ENCODE results near the gene ASIC5. TPM values are rescaled to one million over a fixed set of nuclear protein-coding genes. Genes with fewer than 3 reads are reported as not detected.

Gene ASIC5
- total RNA-seq, 1 experiment from 2014 or later = not detected

- Histone ChIP-seq H2AK5ac (ENCODE audit: insufficient read length, low read length) (no peak overlapping the region), H3K4me2 (ENCODE audit: insufficient read depth, insufficient read length, low read length) (no peak overlapping the region), H2BK15ac (ENCODE audit: low read depth, low read length) (no peak overlapping the region), H4K91ac (ENCODE audit: insufficient read length, low read depth, low read length) (no peak overlapping the region), H3K4ac (ENCODE audit: low read depth, low read length) (no peak overlapping the region), H2BK120ac (ENCODE audit: low read depth, low read length, poor library complexity, severe bottlenecking) (no peak overlapping the region), H2AFZ (ENCODE audit: low read length) (no peak overlapping the region), H3K14ac (ENCODE audit: insufficient read depth, low read length) (no peak overlapping the region), H3K23me2 (ENCODE audit: insufficient read length, low read depth, low read length, poor library complexity, severe bottlenecking) (no peaks in the 10 kb centered on the region), H3K23ac (ENCODE audit: insufficient read length, low read depth, low read length) (no peak overlapping the region), H2BK12ac (ENCODE audit: insufficient read length, low read depth, low read length) (no peak overlapping the region), H3K9me3 (ENCODE audit: control insufficient read depth, low read depth, low read length) (no peaks in the 10 kb centered on the region), H3K27ac (ENCODE audit: insufficient read length, low read depth, low read length) (no peak overlapping the region), H4K8ac (replicated peaks; ENCODE audit: insufficient read length, low read depth, low read length) (no peak overlapping the region), H3K9ac (ENCODE audit: extremely low read depth, insufficient read length, low read length) (no peak overlapping the region), H3K79me1 (ENCODE audit: insufficient read depth, low read depth, low read length, poor library complexity, severe bottlenecking) (no peaks in the 10 kb centered on the region), H2BK20ac (ENCODE audit: low read depth, low read length, poor library complexity, severe bottlenecking) (no peak overlapping the region), H3K27me3 (ENCODE audit: insufficient read depth, low read length) (no peaks in the 10 kb centered on the region), H3K18ac (ENCODE audit: insufficient read length, low read depth, low read length) (no peak overlapping the region), H3K79me2 (ENCODE audit: insufficient read depth, low read length) (no peaks in the 10 kb centered on the region), H2BK5ac (ENCODE audit: insufficient read length, low read length) (no peak overlapping the region), H3K4me1 (ENCODE audit: insufficient read depth, low read length) (no peaks in the 10 kb centered on the region), H4K5ac (ENCODE audit: insufficient read length, low read depth, low read length) (no peak overlapping the region), H3T11ph (ENCODE audit: low read length) (no peak overlapping the region), H3K56ac (ENCODE audit: insufficient read length, low read depth, low read length) (no peak overlapping the region), H4K20me1 (ENCODE audit: control insufficient read depth, insufficient read depth, insufficient read length) (no peaks in the 10 kb centered on the region)
- no peak for DNase-seq
- no peak overlapping the region for H3K4me3 Mint-ChIP-seq
- H3K4me1 Mint-ChIP-seq = peaks cover 4 to 8% of the 10 kb centered on the region in 2 experiments
- TF ChIP-seq, protein P1, sequence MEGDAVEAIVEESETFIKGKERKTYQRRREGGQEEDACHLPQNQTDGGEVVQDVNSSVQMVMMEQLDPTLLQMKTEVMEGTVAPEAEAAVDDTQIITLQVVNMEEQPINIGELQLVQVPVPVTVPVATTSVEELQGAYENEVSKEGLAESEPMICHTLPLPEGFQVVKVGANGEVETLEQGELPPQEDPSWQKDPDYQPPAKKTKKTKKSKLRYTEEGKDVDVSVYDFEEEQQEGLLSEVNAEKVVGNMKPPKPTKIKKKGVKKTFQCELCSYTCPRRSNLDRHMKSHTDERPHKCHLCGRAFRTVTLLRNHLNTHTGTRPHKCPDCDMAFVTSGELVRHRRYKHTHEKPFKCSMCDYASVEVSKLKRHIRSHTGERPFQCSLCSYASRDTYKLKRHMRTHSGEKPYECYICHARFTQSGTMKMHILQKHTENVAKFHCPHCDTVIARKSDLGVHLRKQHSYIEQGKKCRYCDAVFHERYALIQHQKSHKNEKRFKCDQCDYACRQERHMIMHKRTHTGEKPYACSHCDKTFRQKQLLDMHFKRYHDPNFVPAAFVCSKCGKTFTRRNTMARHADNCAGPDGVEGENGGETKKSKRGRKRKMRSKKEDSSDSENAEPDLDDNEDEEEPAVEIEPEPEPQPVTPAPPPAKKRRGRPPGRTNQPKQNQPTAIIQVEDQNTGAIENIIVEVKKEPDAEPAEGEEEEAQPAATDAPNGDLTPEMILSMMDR (conservative IDR thresholded peaks at IDR 0.05) = no peak
- peaks cover 29 to 41% of the 10 kb centered on the region in 2 experiments for H3K9me3 Mint-ChIP-seq
- H3K27ac Mint-ChIP-seq = no peak overlapping the region
- H3K27me3 Mint-ChIP-seq (ENCODE audit: low read depth) = no peaks in the 10 kb centered on the region
- peaks cover 10 to 33% (median 27%) of the 10 kb centered on the region in 3 experiments for H3K36me3 Mint-ChIP-seq (ENCODE audit: insufficient read depth in 1 of 3, low read depth in 3 of 3)
Measured at GRCh38 chr4:155846929-155847328, 19.1 kb downstream of the ASIC5 start.
